IMR-90 (cell line): Measurements from ENCODE around the gene RNF34. TPM values are rescaled to one million over a fixed set of nuclear protein-coding genes. Genes with fewer than 3 reads are reported as not detected.

Experiments used
- ATAC-seq: fragments of 200-7000 bp; cut with Tn5 transposase; 2 replicates; pipeline ENCODE4 v1.9.1; 2020; ENCODE audit warnings: low read depth, mild to moderate bottlenecking, moderate library complexity
- BruUV-seq: library from RNA; stranded (reverse); fragments of 400-500 nt; replicated peaks from 2 replicates; lab custom pipeline; 2021; lab: Mats Ljungman, UMichigan
- CTCF ChIA-PET: fragments of 300-600 bp; formaldehyde crosslinking; extraction: SDS; loops from one replicate; lab custom pipeline; 2021; ENCODE audit warnings: antibody characterized with exemption; lab: Yijun Ruan, JAX
- POLR2A ChIA-PET: fragments of 300-600 bp; sonication (Branson Sonifier 250); formaldehyde crosslinking; loops from one replicate; lab custom pipeline; 2022; ENCODE audit warnings: antibody characterized with exemption; ENCODE audit not compliant: unreplicated experiment; lab: Charles Lee
- DNase-seq: peaks from one replicate; pipeline ENCODE4 v3.0.0; 2013
- H2AFZ ChIP-seq: replicated peaks from 2 replicates; pipeline ENCODE3; 2013; ENCODE audit warnings: low read length, mild to moderate bottlenecking; ENCODE audit not compliant: poor library complexity
- H2AK5ac ChIP-seq: 2 replicates; pipeline ENCODE4 v1.6.1; 2013; ENCODE audit warnings: low read depth, low read length, inconsistent platforms
- H2AK9ac ChIP-seq: replicated peaks from 2 replicates; pipeline ENCODE3; 2013; ENCODE audit warnings: mild to moderate bottlenecking, low read depth, low read length, moderate library complexity; ENCODE audit not compliant: poor library complexity
- H2BK120ac ChIP-seq: 2 replicates; pipeline ENCODE4 v1.6.1; 2013; ENCODE audit warnings: low read depth, low read length, inconsistent platforms
- H2BK15ac ChIP-seq: 3 replicates; pipeline ENCODE4 v1.6.1; 2013; ENCODE audit warnings: low read depth, low read length, inconsistent platforms
- H2BK20ac ChIP-seq: 2 replicates; pipeline ENCODE4 v1.6.1; 2013; ENCODE audit warnings: low read depth, mild to moderate bottlenecking, inconsistent platforms, low read length, moderate library complexity
- H2BK5ac ChIP-seq: 2 replicates; pipeline ENCODE4 v1.6.1; 2013; ENCODE audit warnings: mild to moderate bottlenecking, low read depth, low read length, inconsistent platforms; ENCODE audit not compliant: poor library complexity, severe bottlenecking
- H3K14ac ChIP-seq: replicated peaks from 2 replicates; pipeline ENCODE4 v1.6.1; 2013; ENCODE audit warnings: low read depth, low read length, inconsistent platforms
- H3K18ac ChIP-seq: 2 replicates; pipeline ENCODE4 v1.6.1; 2013; ENCODE audit warnings: low read depth, low read length, control low read depth
- H3K23ac ChIP-seq: 2 replicates; pipeline ENCODE4 v1.6.1; 2013; ENCODE audit warnings: low read depth, low read length, inconsistent platforms
- H3K27ac ChIP-seq: 2 replicates; pipeline ENCODE4 v1.5.1; 2013; ENCODE audit warnings: mild to moderate bottlenecking, control low read depth, low read length; ENCODE audit not compliant: insufficient read depth
- H3K27me3 ChIP-seq: 2 replicates; pipeline ENCODE4 v1.6.1; 2013; ENCODE audit warnings: low read length; ENCODE audit not compliant: control insufficient read depth, insufficient read depth
- H3K36me3 ChIP-seq: 2 replicates; pipeline ENCODE4 v1.6.1; 2013; ENCODE audit warnings: low read length, mixed read lengths; ENCODE audit not compliant: control insufficient read depth, insufficient read depth
- H3K4ac ChIP-seq: 2 replicates; pipeline ENCODE4 v1.6.1; 2013; ENCODE audit warnings: low read depth, low read length, inconsistent platforms
- H3K4me1 ChIP-seq: 2 replicates; pipeline ENCODE4 v1.6.1; 2013; ENCODE audit warnings: low read length, mixed read lengths; ENCODE audit not compliant: control insufficient read depth, insufficient read depth
- H3K4me2 ChIP-seq: 2 replicates; pipeline ENCODE4 v1.6.1; 2013; ENCODE audit warnings: low read depth, mild to moderate bottlenecking, control low read depth, low read length, moderate library complexity
- H3K4me3 ChIP-seq: 2 replicates; pipeline ENCODE4 v1.5.1; 2013; ENCODE audit warnings: low read depth, mild to moderate bottlenecking, control low read depth, low read length, moderate library complexity; ENCODE audit not compliant: insufficient read depth
- H3K56ac ChIP-seq: 2 replicates; pipeline ENCODE4 v1.6.1; 2013; ENCODE audit warnings: low read length, inconsistent platforms; ENCODE audit not compliant: insufficient read depth; ENCODE audit errors: extremely low read depth
- H3K79me1 ChIP-seq, 2 experiments: 2 replicates each; pipeline ENCODE4 v1.6.1; 2013; ENCODE audit warnings: low read length in 2 of 2, inconsistent platforms in 1 of 2, low read depth in 1 of 2
- H3K9ac ChIP-seq: 2 replicates; pipeline ENCODE4 v1.6.1; 2013; ENCODE audit warnings: low read depth, low read length, control low read depth
- H3K9me1 ChIP-seq: 2 replicates; pipeline ENCODE4 v1.6.1; 2013; ENCODE audit warnings: low read length, inconsistent platforms; ENCODE audit not compliant: insufficient read depth
- H3K9me3 ChIP-seq: 2 replicates; pipeline ENCODE4 v1.6.1; 2013; ENCODE audit warnings: low read length; ENCODE audit not compliant: control insufficient read depth, insufficient read depth
- H4K20me1 ChIP-seq: 2 replicates; pipeline ENCODE4 v1.6.1; 2013; ENCODE audit warnings: low read length, inconsistent platforms; ENCODE audit not compliant: insufficient read depth
- H4K5ac ChIP-seq: 2 replicates; pipeline ENCODE4 v1.6.1; 2013; ENCODE audit warnings: mild to moderate bottlenecking, low read depth, low read length, control low read depth
- H4K8ac ChIP-seq, 2 experiments: 2 replicates each; pipeline ENCODE4 v1.6.1; 2013; ENCODE audit warnings: low read depth in 2 of 2, low read length in 2 of 2, control low read depth in 1 of 2, inconsistent platforms in 1 of 2
- H4K91ac ChIP-seq: 2 replicates; pipeline ENCODE4 v1.6.1; 2013; ENCODE audit warnings: low read depth, low read length, inconsistent platforms; ENCODE audit not compliant: insufficient read depth
- BHLHE40 ChIP-seq: fragments of 150-350 bp; IDR thresholded peaks from 2 replicates; pipeline ENCODE4 v1.6.1; 2016; ENCODE audit warnings: mild to moderate bottlenecking, low read depth, low read length
- CEBPB ChIP-seq: IDR thresholded peaks from 2 replicates; pipeline ENCODE4 v1.6.1; 2012; ENCODE audit warnings: low read depth, low read length, improper control_type of control experiment
- CHD1 ChIP-seq: IDR thresholded peaks from 2 replicates; pipeline ENCODE4 v1.6.1; 2012; ENCODE audit warnings: low read depth, low read length, improper control_type of control experiment
- FOS ChIP-seq: fragments of 150-350 bp; IDR thresholded peaks from 2 replicates; pipeline ENCODE4 v1.6.1; 2016; ENCODE audit warnings: low read depth, low read length
- MAFK ChIP-seq: IDR thresholded peaks from 2 replicates; pipeline ENCODE4 v1.6.1; 2012; ENCODE audit warnings: low read depth, low read length, improper control_type of control experiment
- MAZ ChIP-seq: IDR thresholded peaks from 2 replicates; pipeline ENCODE4 v1.6.1; 2012; ENCODE audit warnings: low read depth, mild to moderate bottlenecking, low read length, improper control_type of control experiment, moderate library complexity, borderline replicate concordance
- MXI1 ChIP-seq: IDR thresholded peaks from 2 replicates; pipeline ENCODE4 v1.6.1; 2012; ENCODE audit warnings: low read depth, mild to moderate bottlenecking, low read length, moderate library complexity, borderline replicate concordance
- NFE2L2 ChIP-seq: fragments of 150-350 bp; IDR thresholded peaks from 2 replicates; pipeline ENCODE4 v1.6.1; 2016; ENCODE audit warnings: low read depth, mild to moderate bottlenecking, low read length
- POLR2A ChIP-seq: IDR thresholded peaks from 2 replicates; pipeline ENCODE4 v1.6.1; 2012; ENCODE audit warnings: mild to moderate bottlenecking, low read depth, low read length
- RAD21 ChIP-seq: IDR thresholded peaks from 2 replicates; pipeline ENCODE4 v1.6.1; 2012; ENCODE audit warnings: low read length, improper control_type of control experiment
- RFX5 ChIP-seq: IDR thresholded peaks from 2 replicates; pipeline ENCODE4 v1.8.0; 2012; ENCODE audit warnings: low read depth, mild to moderate bottlenecking, low read length, moderate library complexity
- SMC3 ChIP-seq: fragments of 150-350 bp; IDR thresholded peaks from 2 replicates; pipeline ENCODE4 v1.6.1; 2016; ENCODE audit warnings: low read depth, mild to moderate bottlenecking, antibody characterized with exemption, low read length, moderate library complexity
- WGBS, 2 experiments: methylation state at CpG; one replicate each; pipeline versions ENCODE4 v1.1.5 to v1.1.7; 2013; ENCODE audit warnings: missing lambda C conversion rate in 2 of 2; ENCODE audit not compliant: insufficient read length in 1 of 2; ENCODE audit errors: extremely low coverage in 2 of 2; 5-methylcytosine and 5-hydroxymethylcytosine counted together
- dilution Hi-C: fragments of 300-500 bp; cut with HindIII; formaldehyde crosslinking; loops from one replicate; pipeline ENCODE4 v1.14.3; 2018; ENCODE audit warnings: low sequenced_read_pairs; ENCODE audit not compliant: unreplicated experiment
- in situ Hi-C: fragments of 300-500 bp; cut with MboI; formaldehyde crosslinking; loops from 3 replicates; pipeline ENCODE4 v1.14.3; 2019; ENCODE audit warnings: low sequenced_read_pairs, inconsistent platforms, mixed read lengths
- intact Hi-C: fragments of 100-400 bp; cut with micrococcal nuclease; formaldehyde crosslinking; loops from 2 replicates; pipeline ENCODE4 v1.10.0; 2022
- polyA plus RNA-seq, 3 experiments: library from polyadenylated mRNA; depleted of rRNA; stranded (reverse); fragments of >200 nt; gene quantifications; 2 replicates each; pipeline ENCODE4 v1.2.3, GENCODE V29; 2012; ENCODE audit warnings: low replicate concordance in 1 of 3
- total RNA-seq: library from RNA; depleted of rRNA; stranded (reverse); fragments of >200 nt; gene quantifications from 2 replicates; pipeline ENCODE4 v1.2.3, GENCODE V29; 2012
- TF ChIP-seq, protein P1 (sequence below): conservative IDR thresholded peaks from 2 replicates; pipeline ENCODE4 v1.5.1; 2012; ENCODE audit warnings: mild to moderate bottlenecking, low read depth, low read length, improper control_type of control experiment
- TF ChIP-seq, protein P2 (sequence below): fragments of 150-350 bp; IDR thresholded peaks from 2 replicates; pipeline ENCODE4 v1.6.1; 2017; ENCODE audit warnings: mild to moderate bottlenecking, antibody characterized with exemption, low read length, low read depth
- TF ChIP-seq, protein P3 (sequence below): fragments of 150-350 bp; IDR thresholded peaks from 2 replicates; pipeline ENCODE4 v1.6.1; 2016; ENCODE audit warnings: low read depth, mild to moderate bottlenecking, low read length, moderate library complexity, borderline replicate concordance

Gene RNF34
- total and polyA plus RNA-seq, 2 of the 4 experiments (the other 2 are of a cell fraction), result 33.2 to 69.5 TPM

DNA sequence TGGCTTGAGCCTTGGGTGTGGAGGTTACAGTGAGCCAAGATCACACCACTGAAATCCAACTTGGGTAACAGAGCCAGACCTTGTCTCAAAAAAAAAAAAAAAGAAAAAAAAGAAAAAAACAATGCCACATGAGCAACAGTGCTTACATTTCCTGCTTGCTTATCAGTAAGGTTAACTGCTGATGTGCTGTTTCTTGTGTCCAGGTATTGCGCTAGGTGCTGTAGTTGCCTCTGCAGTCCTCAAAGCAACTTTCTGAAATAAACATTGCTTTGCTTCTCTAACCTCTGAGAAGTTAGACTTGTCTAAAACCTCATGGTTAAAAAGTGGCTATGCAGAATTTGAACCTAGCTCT, 24.7 kb downstream of the RNF34 start:
- Histone ChIP-seq H3K9me1 (peaks cover 9% of the 10 kb centered on the region), H3K4me2 (no peak overlapping the region), H3K4ac (no peak overlapping the region), H3K27ac (no peak overlapping the region), H3K4me3 (no peak overlapping the region), H2AK9ac (no peak overlapping the region), H2BK15ac (no peak overlapping the region), H2AK5ac (no peak overlapping the region), H2AFZ (no peak overlapping the region), H3K9me3 (no peaks in the 10 kb centered on the region), H3K27me3 (no peaks in the 10 kb centered on the region), H3K14ac (no peak overlapping the region), H4K91ac (no peak overlapping the region), H2BK5ac (no peak overlapping the region), H3K18ac (no peak overlapping the region), H2BK120ac (no peak overlapping the region), H3K9ac (no peak overlapping the region), H4K5ac (no peak overlapping the region), H4K8ac (no peak overlapping the region), H3K56ac (no peak overlapping the region), H3K36me3 (peaks cover 50% of the 10 kb centered on the region), H3K79me1 (peaks cover 22 to 60% of the 10 kb centered on the region in 2 experiments), H4K20me1 (peaks cover 12% of the 10 kb centered on the region), H3K4me1 (no peaks in the 10 kb centered on the region), H3K23ac (no peak overlapping the region), H2BK20ac (no peak overlapping the region)
- dilution Hi-C loops, result no loop called here
- CTCF ChIA-PET, result interaction anchor here (1.4 kb wide), 1 partner anchor 24 kb away, joined by 4 read pairs; the partner anchor contains the start of gene RNF34
- in situ Hi-C loops, result no loop called here
- no peak for DNase-seq
- BruUV-seq, result no TSS peak
- ATAC-seq, result no peak
- POLR2A ChIA-PET, result no interaction called here
- TF ChIP-seq SMC3 (no peak), RFX5 (no peak), MAFK (no peak), NFE2L2 (no peak), MXI1 (no peak), CHD1 (no peak), FOS (no peak), MAZ (no peak), POLR2A (no peak), BHLHE40 (no peak), RAD21 (no peak), CEBPB (no peak)
- TF ChIP-seq, protein P1, sequence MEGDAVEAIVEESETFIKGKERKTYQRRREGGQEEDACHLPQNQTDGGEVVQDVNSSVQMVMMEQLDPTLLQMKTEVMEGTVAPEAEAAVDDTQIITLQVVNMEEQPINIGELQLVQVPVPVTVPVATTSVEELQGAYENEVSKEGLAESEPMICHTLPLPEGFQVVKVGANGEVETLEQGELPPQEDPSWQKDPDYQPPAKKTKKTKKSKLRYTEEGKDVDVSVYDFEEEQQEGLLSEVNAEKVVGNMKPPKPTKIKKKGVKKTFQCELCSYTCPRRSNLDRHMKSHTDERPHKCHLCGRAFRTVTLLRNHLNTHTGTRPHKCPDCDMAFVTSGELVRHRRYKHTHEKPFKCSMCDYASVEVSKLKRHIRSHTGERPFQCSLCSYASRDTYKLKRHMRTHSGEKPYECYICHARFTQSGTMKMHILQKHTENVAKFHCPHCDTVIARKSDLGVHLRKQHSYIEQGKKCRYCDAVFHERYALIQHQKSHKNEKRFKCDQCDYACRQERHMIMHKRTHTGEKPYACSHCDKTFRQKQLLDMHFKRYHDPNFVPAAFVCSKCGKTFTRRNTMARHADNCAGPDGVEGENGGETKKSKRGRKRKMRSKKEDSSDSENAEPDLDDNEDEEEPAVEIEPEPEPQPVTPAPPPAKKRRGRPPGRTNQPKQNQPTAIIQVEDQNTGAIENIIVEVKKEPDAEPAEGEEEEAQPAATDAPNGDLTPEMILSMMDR, result no peak
- TF ChIP-seq, protein P2, sequence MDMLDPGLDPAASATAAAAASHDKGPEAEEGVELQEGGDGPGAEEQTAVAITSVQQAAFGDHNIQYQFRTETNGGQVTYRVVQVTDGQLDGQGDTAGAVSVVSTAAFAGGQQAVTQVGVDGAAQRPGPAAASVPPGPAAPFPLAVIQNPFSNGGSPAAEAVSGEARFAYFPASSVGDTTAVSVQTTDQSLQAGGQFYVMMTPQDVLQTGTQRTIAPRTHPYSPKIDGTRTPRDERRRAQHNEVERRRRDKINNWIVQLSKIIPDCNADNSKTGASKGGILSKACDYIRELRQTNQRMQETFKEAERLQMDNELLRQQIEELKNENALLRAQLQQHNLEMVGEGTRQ, result no peak
- TF ChIP-seq, protein P3, sequence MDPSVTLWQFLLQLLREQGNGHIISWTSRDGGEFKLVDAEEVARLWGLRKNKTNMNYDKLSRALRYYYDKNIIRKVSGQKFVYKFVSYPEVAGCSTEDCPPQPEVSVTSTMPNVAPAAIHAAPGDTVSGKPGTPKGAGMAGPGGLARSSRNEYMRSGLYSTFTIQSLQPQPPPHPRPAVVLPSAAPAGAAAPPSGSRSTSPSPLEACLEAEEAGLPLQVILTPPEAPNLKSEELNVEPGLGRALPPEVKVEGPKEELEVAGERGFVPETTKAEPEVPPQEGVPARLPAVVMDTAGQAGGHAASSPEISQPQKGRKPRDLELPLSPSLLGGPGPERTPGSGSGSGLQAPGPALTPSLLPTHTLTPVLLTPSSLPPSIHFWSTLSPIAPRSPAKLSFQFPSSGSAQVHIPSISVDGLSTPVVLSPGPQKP, result no peak
- intact Hi-C loops, result no loop called here
- no CpG with 5 or more reads among the region's 1 CpG for WGBS, 2 experiments
